ENCODE data around the gene MPRIP. TPM values are rescaled to one million over a fixed set of nuclear protein-coding genes. Genes with fewer than 3 reads are reported as not detected.

The MPRIP gene
- total RNA-seq, 1 experiment from 2014 or later = 1,274 TPM

DNA sequence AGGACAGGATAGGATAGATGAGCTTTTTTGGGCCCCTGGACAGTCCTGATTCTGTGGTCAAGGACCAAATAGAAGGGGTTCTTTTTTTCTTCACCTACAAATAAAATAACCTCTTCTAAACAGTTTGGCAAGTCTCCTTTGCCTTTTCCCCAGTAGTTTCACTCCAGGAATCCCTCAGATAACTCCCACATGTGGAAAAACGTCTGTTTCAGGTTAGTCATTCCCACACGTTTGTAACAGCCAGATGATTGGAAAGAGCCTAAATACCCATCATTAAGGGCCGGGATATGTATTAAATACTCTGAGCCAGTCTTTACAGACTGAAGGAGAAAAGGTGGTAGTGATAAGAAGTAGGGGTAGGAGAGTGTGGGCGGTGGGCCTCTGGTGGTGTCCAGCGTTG is 105.6 kb downstream of the MPRIP start:
- H2AFZ ChIP-seq (ENCODE audit: low read length) = no peak overlapping the region
- no peak overlapping the region for H3K4me2 ChIP-seq (ENCODE audit: low read length)
- intact Hi-C loops (cut with micrococcal nuclease) = no loop called here
- H3K27me3 ChIP-seq (ENCODE audit: low read length) = no peaks in the 10 kb centered on the region
- ChIA-PET CTCF (no interaction called here), POLR2A (ENCODE audit: unreplicated experiment) (no interaction called here)
- peaks cover 84% of the 10 kb centered on the region for H3K36me3 ChIP-seq (ENCODE audit: low read depth, low read length)
- no peak overlapping the region for H3K4me3 ChIP-seq (ENCODE audit: low read length)
- peaks cover 29% of the 10 kb centered on the region for H3F3A ChIP-seq (ENCODE audit: low read length, unreplicated experiment)
- H3K4me1 ChIP-seq (ENCODE audit: insufficient read depth, low read length) = peaks cover 52% of the 10 kb centered on the region
- ATAC-seq (no peak), DNase-seq (no peak)
- no peaks in the 10 kb centered on the region for H4K20me1 ChIP-seq (ENCODE audit: low read length)
- H3K9me3 ChIP-seq (ENCODE audit: low read length) = no peaks in the 10 kb centered on the region
- TF ChIP-seq EZH2phosphoT487 (IDR thresholded peaks at IDR 0.05; ENCODE audit: borderline replicate concordance, low read length) (no peak), EZH2 (IDR thresholded peaks at IDR 0.05; ENCODE audit: low read length, unreplicated experiment) (no peak)
- TF ChIP-seq, protein P1, sequence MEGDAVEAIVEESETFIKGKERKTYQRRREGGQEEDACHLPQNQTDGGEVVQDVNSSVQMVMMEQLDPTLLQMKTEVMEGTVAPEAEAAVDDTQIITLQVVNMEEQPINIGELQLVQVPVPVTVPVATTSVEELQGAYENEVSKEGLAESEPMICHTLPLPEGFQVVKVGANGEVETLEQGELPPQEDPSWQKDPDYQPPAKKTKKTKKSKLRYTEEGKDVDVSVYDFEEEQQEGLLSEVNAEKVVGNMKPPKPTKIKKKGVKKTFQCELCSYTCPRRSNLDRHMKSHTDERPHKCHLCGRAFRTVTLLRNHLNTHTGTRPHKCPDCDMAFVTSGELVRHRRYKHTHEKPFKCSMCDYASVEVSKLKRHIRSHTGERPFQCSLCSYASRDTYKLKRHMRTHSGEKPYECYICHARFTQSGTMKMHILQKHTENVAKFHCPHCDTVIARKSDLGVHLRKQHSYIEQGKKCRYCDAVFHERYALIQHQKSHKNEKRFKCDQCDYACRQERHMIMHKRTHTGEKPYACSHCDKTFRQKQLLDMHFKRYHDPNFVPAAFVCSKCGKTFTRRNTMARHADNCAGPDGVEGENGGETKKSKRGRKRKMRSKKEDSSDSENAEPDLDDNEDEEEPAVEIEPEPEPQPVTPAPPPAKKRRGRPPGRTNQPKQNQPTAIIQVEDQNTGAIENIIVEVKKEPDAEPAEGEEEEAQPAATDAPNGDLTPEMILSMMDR (conservative IDR thresholded peaks at IDR 0.05; ENCODE audit: low read depth, low read length) = no peak
- H3K79me2 ChIP-seq (ENCODE audit: low read length) = peaks cover 28% of the 10 kb centered on the region
- H3K9me2 ChIP-seq (replicated peaks; ENCODE audit: low read length) = no peaks in the 10 kb centered on the region
- BruUV-seq (replicated peaks) = no TSS peak
- peak overlapping the region; percentile 36 for H3K27ac ChIP-seq (ENCODE audit: low read length)
- no peak overlapping the region for H3K9ac ChIP-seq (ENCODE audit: low read length)

DNA sequence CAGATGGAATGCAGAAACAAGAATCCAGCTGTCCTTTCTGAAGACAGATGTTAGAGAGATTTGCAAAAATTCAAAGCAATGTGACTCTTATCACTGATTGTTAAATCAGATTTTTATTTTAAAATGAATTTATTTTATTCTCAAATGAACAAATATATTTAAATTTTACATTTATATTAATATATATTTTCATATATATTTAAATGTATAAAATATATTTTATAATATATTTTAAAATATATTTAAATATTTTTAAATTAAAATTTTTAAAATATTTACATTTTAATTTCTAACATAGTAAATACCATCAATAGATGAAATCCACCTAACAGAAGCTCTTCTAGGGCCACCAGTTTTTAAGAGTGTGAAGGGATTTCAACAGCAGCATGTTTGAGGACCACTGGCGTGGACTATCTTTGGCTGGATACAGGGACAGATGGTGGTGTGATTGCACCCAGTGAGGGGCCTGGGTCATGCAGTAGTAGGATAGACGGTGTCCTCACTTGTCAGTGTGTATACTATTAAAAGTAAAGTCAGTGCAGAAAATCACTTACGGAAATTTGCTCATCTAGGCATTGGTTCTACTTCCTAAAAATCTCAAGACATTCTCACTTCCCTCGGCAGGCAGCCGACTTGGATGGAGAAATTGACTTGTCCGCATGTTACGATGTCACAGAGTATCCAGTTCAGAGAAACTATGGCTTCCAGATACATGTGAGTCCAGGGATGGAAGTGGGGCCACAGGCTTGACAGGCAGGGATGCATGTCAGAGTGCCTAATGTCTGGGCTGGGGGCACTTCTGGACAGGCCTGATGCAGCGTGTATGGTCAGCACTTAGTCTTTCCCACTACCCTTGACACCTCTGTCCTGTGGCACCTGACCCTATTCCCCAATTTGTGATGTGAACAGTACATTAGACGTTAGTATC is 107.5 kb downstream of the MPRIP start:
- CTCF ChIA-PET = no interaction called here
- no peak overlapping the region for H3K4me3 ChIP-seq (ENCODE audit: low read length)
- intact Hi-C loops (cut with micrococcal nuclease) = loop anchor here (2.0 to 10.0 kb wide), 2 partner anchors 87 to 145 kb away; partner anchors contain the start of gene FLCN

More for the DNA sequence above, 107.5 kb downstream of the MPRIP start:
- no TSS peak for BruUV-seq (replicated peaks)
- H3K79me2 ChIP-seq (ENCODE audit: low read length) = peaks cover 44% of the 10 kb centered on the region
- no peak overlapping the region for H2AFZ ChIP-seq (ENCODE audit: low read length)
- ATAC-seq (no peak), DNase-seq (no peak)
- POLR2A ChIA-PET (ENCODE audit: unreplicated experiment) = no interaction called here
- H3K4me2 ChIP-seq (ENCODE audit: low read length) = peak overlapping the region; percentile 18; the same call in 1 of the 2 replicates
- H3F3A ChIP-seq (ENCODE audit: low read length, unreplicated experiment) = peaks cover 29% of the 10 kb centered on the region
- H3K27me3 ChIP-seq (ENCODE audit: low read length) = no peaks in the 10 kb centered on the region
- H3K27ac ChIP-seq (ENCODE audit: low read length) = peak overlapping the region; percentile 97
- peaks cover 85% of the 10 kb centered on the region for H3K36me3 ChIP-seq (ENCODE audit: low read depth, low read length)
- peak overlapping the region; percentile 60 for H3K9ac ChIP-seq (ENCODE audit: low read length)
- no peaks in the 10 kb centered on the region for H3K9me2 ChIP-seq (replicated peaks; ENCODE audit: low read length)
- TF ChIP-seq, protein P1 (conservative IDR thresholded peaks at IDR 0.05; ENCODE audit: low read depth, low read length) = no peak
- TF ChIP-seq EZH2phosphoT487 (IDR thresholded peaks at IDR 0.05; ENCODE audit: borderline replicate concordance, low read length) (no peak), EZH2 (IDR thresholded peaks at IDR 0.05; ENCODE audit: low read length, unreplicated experiment) (no peak)
- no peaks in the 10 kb centered on the region for H4K20me1 ChIP-seq (ENCODE audit: low read length)
- peaks cover 72% of the 10 kb centered on the region for H3K4me1 ChIP-seq (ENCODE audit: insufficient read depth, low read length)
- no peaks in the 10 kb centered on the region for H3K9me3 ChIP-seq (ENCODE audit: low read length)
